GM12873 (cell line): ENCODE results near the gene PPDPF.

Experiments
- CTCF ChIP-seq: IDR thresholded peaks from 2 replicates; pipeline ENCODE4 v1.5.1; 2012; ENCODE audit warnings: low read depth, mild to moderate bottlenecking, moderate library complexity, low read length, control low read depth; ENCODE audit not compliant: insufficient read depth; ENCODE audit errors: missing control alignments

Gene PPDPF

DNA sequence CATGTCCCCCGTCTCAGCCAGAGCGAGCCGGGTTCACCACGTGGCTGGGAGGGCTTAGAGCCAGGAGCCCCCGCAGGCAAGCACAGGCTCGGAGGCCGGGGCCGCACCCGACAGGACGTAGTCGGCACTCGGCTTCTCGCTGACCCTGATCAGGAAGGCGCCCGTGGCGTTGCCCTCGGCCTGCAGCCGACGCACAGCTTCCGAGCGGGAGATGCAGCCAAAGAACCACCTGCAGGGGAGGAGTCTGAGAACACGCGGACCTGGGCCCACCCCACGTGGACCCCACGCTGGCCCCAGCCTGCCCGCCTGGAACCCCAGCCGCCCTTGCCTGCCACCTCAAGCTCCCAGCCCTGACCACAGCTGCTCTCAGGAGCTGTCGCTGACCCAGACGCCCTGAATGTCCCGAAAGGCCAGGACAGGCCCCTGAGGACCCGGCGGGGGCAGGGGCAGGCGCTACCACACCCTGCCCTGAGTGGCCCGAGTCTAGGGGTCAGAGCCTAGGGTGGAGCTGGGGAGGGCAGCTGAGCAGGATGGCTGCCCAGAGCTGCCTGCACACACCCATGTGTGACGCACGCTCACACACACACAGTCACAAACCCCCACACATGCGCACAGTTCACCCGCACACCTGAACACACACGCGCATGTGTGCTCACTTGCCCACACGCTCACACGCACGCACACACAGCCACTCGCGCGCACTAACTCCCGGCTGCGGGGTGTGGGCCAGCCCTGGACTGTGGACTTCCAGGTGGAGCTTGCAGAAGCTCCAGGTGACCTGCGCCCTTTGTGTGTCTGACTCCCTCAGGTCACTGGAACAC is 14.5 kb downstream of the PPDPF start:
- no peak for TF ChIP-seq CTCF

GRCh38 chr20:63536241-63536977 is 15.8 kb downstream of the PPDPF start:
- no peak for TF ChIP-seq CTCF

- TF ChIP-seq CTCF: no peak
These were observed 16.5 kb downstream of the PPDPF start, which contains the start of gene PTK6 for GRCh38 chr20:63536997-63537524. TSS of gene PTK6 (minus strand) at chr20:63537376. CDS start at chr20:63537314, 62 bp downstream.

- peak; percentile 98 for TF ChIP-seq CTCF
These were observed 17.1 kb downstream of the PPDPF start for GRCh38 chr20:63537525-63538203.

DNA sequence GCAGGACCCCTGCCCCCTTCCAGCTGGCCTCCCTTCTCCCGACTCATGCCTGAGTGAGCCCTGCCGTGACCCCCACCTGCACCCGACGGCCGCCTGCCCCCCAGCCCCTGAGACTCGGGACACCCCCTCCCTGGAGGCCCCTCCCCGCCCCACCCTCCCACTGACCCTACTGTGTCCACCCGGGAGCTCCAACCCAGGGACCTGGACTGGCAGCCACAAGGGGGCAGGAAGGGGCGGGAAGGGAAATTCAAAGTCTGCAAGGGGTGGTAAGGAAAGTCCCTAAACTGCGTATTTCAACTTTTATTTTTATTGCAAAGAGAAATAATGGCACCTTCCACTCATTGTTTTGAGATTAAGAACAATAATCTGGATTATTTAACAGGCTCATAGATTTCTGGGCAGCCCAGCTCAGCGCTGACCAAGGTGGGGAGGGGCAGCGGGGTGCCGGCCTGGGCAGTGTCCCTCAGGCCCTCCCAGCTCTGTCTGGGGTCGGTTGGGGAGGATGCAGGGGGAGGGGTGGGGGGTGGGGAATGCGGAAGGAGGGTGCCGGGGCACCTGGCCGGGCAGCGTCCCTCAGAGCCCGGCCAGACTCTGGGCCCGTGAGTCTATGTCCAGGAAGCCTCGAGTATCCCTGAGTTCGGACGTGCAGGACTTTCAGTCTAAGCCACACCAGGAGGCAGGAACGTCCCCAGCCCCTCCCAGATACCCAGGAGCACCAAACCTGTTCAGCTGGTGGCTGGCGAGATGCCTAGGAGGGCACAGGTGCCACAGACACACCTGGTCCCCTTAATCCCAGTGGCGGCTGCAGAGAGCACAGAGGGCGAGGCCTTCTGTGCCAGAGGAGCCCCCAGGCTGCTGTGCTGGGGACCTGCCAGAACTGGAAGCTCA is 17.9 kb downstream of the PPDPF start:
- TF ChIP-seq CTCF: no peak

GRCh38 chr20:63539092-63539430 is 18.5 kb downstream of the PPDPF start:
- TF ChIP-seq CTCF: no peak
